ENCODE measurements around the gene MMD2. TPM values are rescaled to one million over a fixed set of nuclear protein-coding genes. Genes with fewer than 3 reads are reported as not detected.

MMD2 gene
- total and polyA plus RNA-seq, 2 donors (not counting 1 experiment from before 2014, with no cell fraction given): not detected

DNA sequence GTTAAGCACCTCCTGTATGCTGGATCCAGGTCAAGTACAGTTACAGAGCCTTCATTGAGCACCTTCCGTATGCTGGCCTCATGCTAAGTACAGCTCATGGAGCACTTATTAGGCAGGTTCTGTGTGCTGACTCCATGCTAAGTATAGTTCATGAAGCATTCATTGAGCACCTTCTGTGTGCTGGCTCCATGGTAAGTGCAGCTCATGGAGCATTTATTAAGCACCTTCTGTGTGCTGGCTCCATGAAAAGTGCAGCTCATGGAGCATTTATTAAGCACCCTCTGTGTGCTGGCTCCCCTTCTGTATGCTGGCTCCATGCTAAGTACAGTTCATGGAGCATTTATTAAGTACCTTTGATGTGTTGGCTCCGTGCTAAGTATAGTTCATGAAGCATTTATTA is 30.5 kb downstream of the MMD2 start:
- Mint-ChIP-seq H3K27ac (no peak overlapping the region), H3K4me3 (no peak overlapping the region)
- H2AFZ ChIP-seq (ENCODE audit: insufficient read depth, low read depth, low read length, poor library complexity, severe bottlenecking): no peak overlapping the region

DNA sequence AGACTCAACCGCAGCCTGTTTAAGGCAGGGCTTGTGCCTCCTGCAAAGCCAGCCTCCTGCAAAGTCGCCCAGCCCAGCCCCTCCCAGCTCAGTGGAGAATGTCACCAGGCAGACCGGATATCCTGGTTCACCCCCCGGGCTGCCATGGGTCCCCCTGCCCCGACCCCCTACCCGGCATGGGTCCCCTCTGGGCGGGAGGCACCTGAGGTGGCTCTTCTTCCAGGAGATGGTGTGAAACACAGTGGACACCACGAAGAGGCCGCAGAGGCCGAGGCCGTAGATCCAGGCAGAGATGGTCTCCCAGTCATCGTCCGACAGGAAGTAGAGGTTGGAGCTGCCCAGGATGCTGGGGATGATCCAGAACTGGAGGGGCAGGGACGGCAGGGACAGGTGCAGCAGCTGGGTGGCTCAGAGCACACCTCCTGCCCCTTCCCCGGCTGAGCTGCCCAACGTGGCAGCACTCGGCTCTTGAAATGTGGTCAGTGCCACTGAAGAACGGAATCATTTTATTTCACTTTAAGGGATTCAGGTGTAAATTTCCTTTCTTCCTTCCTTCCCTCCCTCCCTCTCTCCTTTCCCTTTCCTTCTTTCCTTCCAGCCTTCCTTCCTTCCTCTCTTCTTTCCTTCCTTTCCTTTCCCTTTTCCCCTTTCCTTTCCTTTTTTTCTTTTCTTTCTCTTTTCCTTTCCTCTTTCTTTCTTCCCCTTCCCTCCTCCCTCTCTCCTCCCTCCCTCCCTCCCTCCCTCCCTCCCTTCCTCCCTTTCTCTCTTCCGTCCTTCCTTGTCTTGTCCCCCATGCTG is 38.8 kb downstream of the MMD2 start:
- peaks cover 4% of the 10 kb centered on the region for H3K27me3 Mint-ChIP-seq
- WGBS (ENCODE audit: insufficient coverage): 85% methylated on average over 18 of the region's 19 CpGs
- TF ChIP-seq EZH2 (IDR thresholded peaks at IDR 0.05; ENCODE audit: borderline replicate concordance, insufficient read depth, low read depth, low read length, poor library complexity, severe bottlenecking): no peak
- TF ChIP-seq, protein P1, sequence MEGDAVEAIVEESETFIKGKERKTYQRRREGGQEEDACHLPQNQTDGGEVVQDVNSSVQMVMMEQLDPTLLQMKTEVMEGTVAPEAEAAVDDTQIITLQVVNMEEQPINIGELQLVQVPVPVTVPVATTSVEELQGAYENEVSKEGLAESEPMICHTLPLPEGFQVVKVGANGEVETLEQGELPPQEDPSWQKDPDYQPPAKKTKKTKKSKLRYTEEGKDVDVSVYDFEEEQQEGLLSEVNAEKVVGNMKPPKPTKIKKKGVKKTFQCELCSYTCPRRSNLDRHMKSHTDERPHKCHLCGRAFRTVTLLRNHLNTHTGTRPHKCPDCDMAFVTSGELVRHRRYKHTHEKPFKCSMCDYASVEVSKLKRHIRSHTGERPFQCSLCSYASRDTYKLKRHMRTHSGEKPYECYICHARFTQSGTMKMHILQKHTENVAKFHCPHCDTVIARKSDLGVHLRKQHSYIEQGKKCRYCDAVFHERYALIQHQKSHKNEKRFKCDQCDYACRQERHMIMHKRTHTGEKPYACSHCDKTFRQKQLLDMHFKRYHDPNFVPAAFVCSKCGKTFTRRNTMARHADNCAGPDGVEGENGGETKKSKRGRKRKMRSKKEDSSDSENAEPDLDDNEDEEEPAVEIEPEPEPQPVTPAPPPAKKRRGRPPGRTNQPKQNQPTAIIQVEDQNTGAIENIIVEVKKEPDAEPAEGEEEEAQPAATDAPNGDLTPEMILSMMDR (IDR thresholded peaks at IDR 0.05): no peak
- no peak overlapping the region for H3K9ac ChIP-seq (ENCODE audit: low read length)
- H2AFZ ChIP-seq (ENCODE audit: insufficient read depth, low read depth, low read length, poor library complexity, severe bottlenecking): no peak overlapping the region
- H3K36me3 ChIP-seq (replicated peaks in 1 of 2; ENCODE audit: control extremely low read depth in 1 of 2, control insufficient read depth in 1 of 2, extremely low read depth in 1 of 2, insufficient read depth in 2 of 2, low read length in 1 of 2): no peaks in the 10 kb centered on the region
- H3K9me3 Mint-ChIP-seq (ENCODE audit: insufficient read depth): peaks cover 4% of the 10 kb centered on the region
- no peaks in the 10 kb centered on the region for H3K4me1 ChIP-seq (ENCODE audit: control insufficient read depth in 2 of 2, insufficient read depth in 2 of 2, low read length in 2 of 2)
- no peak for DNase-seq
- H3K4me3 ChIP-seq (ENCODE audit: control extremely low read depth in 1 of 5, extremely low read depth in 1 of 5, insufficient read depth in 1 of 5, low read depth in 2 of 5, low read length in 4 of 5): no peak overlapping the region
- H3K4me1 Mint-ChIP-seq: no peaks in the 10 kb centered on the region
- CTCF ChIA-PET: no interaction called here
- H3K4me3 Mint-ChIP-seq: no peak overlapping the region
- POLR2A ChIA-PET: no interaction called here
- no peak for ATAC-seq (ENCODE audit: low read depth)
- no peaks in the 10 kb centered on the region for H3K79me2 ChIP-seq (ENCODE audit: control insufficient read depth, insufficient read depth, low read length)
- H3K27ac ChIP-seq (ENCODE audit: low read length in 2 of 2): no peak overlapping the region
- H3K4me2 ChIP-seq (replicated peaks; ENCODE audit: low read depth, low read length, poor library complexity, severe bottlenecking): no peak overlapping the region
- no peak overlapping the region for H3K27ac Mint-ChIP-seq
- no peaks in the 10 kb centered on the region for H4K20me1 ChIP-seq (ENCODE audit: control insufficient read depth, insufficient read depth, low read length, poor library complexity, severe bottlenecking)
- peaks cover 0 to 18% (median 5%) of the 10 kb centered on the region in 3 donors for H3K9me3 ChIP-seq (ENCODE audit: control extremely low read depth in 1 of 3, control insufficient read depth in 2 of 3, insufficient read depth in 1 of 3, low read length in 2 of 3)
- intact Hi-C loops (cut with micrococcal nuclease): no loop called here
- H3K27me3 ChIP-seq (replicated peaks in 1 of 4; ENCODE audit: control extremely low read depth in 1 of 4, control insufficient read depth in 3 of 4, insufficient read depth in 4 of 4, low read length in 3 of 4): peaks cover 0 to 4% (median 1%) of the 10 kb centered on the region in 4 experiments

More for the DNA sequence above, 30.5 kb downstream of the MMD2 start:
- no peak for ATAC-seq (ENCODE audit: low read depth)
- Histone ChIP-seq H3K36me3 (replicated peaks in 1 of 2; ENCODE audit: control extremely low read depth in 1 of 2, control insufficient read depth in 1 of 2, extremely low read depth in 1 of 2, insufficient read depth in 2 of 2, low read length in 1 of 2) (no peaks in the 10 kb centered on the region), H3K4me2 (replicated peaks; ENCODE audit: low read depth, low read length, poor library complexity, severe bottlenecking) (no peak overlapping the region), H3K4me1 (ENCODE audit: control insufficient read depth in 2 of 2, insufficient read depth in 2 of 2, low read length in 2 of 2) (no peaks in the 10 kb centered on the region), H3K4me3 (ENCODE audit: control extremely low read depth in 1 of 5, extremely low read depth in 1 of 5, insufficient read depth in 1 of 5, low read depth in 2 of 5, low read length in 4 of 5) (no peak overlapping the region), H3K9me3 (ENCODE audit: control extremely low read depth in 1 of 3, control insufficient read depth in 2 of 3, insufficient read depth in 1 of 3, low read length in 2 of 3) (peaks cover 0 to 4% (median 0%) of the 10 kb centered on the region in 3 donors), H3K9ac (ENCODE audit: low read length) (no peak overlapping the region), H3K27ac (ENCODE audit: low read length in 2 of 2) (no peak overlapping the region), H3K79me2 (ENCODE audit: control insufficient read depth, insufficient read depth, low read length) (no peaks in the 10 kb centered on the region), H4K20me1 (ENCODE audit: control insufficient read depth, insufficient read depth, low read length, poor library complexity, severe bottlenecking) (no peaks in the 10 kb centered on the region), H3K27me3 (replicated peaks in 1 of 4; ENCODE audit: control extremely low read depth in 1 of 4, control insufficient read depth in 3 of 4, insufficient read depth in 4 of 4, low read length in 3 of 4) (peaks cover 0 to 2% (median 0%) of the 10 kb centered on the region in 4 experiments)
- no peak for TF ChIP-seq EZH2 (IDR thresholded peaks at IDR 0.05; ENCODE audit: borderline replicate concordance, insufficient read depth, low read depth, low read length, poor library complexity, severe bottlenecking)
- TF ChIP-seq, protein P1 (IDR thresholded peaks at IDR 0.05): no peak
- Mint-ChIP-seq H3K4me1 (no peaks in the 10 kb centered on the region), H3K9me3 (ENCODE audit: insufficient read depth) (no peaks in the 10 kb centered on the region), H3K27me3 (peaks cover 9% of the 10 kb centered on the region)
- POLR2A ChIA-PET: no interaction called here
- intact Hi-C loops (cut with micrococcal nuclease): no loop called here
- CTCF ChIA-PET: no interaction called here
- no peak for DNase-seq
- 100% methylated on average over 1 of the region's 2 CpGs for WGBS (ENCODE audit: insufficient coverage)

Measured in B cell (primary cell).